NB4 (cell line): ENCODE measurements around the gene AKNA.

Source experiments
- DNase-seq: peaks from one replicate; pipeline ENCODE4 v3.0.0; 2010; ENCODE audit warnings: low read depth
- H3K4me3 ChIP-seq: one replicate; pipeline ENCODE4 v1.5.1; 2011; ENCODE audit warnings: mild to moderate bottlenecking, low read depth, low read length, moderate library complexity
- CTCF ChIP-seq: IDR thresholded peaks from one replicate; pipeline ENCODE4 v1.5.1; 2012; ENCODE audit warnings: low read depth, low read length
- MAX ChIP-seq: IDR thresholded peaks from 2 replicates; pipeline ENCODE4 v1.6.1; 2011; ENCODE audit warnings: low read depth, low read length
- MYC ChIP-seq: IDR thresholded peaks from 2 replicates; pipeline ENCODE4 v1.6.1; 2011; ENCODE audit warnings: low read depth, low read length
- POLR2A ChIP-seq: IDR thresholded peaks from 2 replicates; pipeline ENCODE4 v1.6.1; 2011; ENCODE audit warnings: mild to moderate bottlenecking; ENCODE audit not compliant: insufficient read length; ENCODE audit errors: extremely low read depth

AKNA gene

GRCh38 chr9:114387680-114388356 is at the start of gene AKNA:
Gene AKNA (minus strand): TSS chr9:114387982. CDS start chr9:114381333, 6,649 bp downstream.
- DNase-seq: peak; percentile 91
- TF ChIP-seq MYC: peak; percentile 41; the same call in 1 of the 2 replicates
- TF ChIP-seq CTCF: no peak
- TF ChIP-seq MAX: no peak
- peak; percentile 61 for TF ChIP-seq POLR2A
- peak within 1 kb of the TSS; percentile 89 for H3K4me3 ChIP-seq

- TF ChIP-seq MAX (no peak), MYC (no peak), CTCF (no peak), POLR2A (no peak)
- no peak overlapping the region for H3K4me3 ChIP-seq
- no peak for DNase-seq
Observed at GRCh38 chr9:114437401-114437893, 49.7 kb upstream of the AKNA start.

- DNase-seq: peak; percentile 55
- H3K4me3 ChIP-seq: no peak overlapping the region
- TF ChIP-seq MYC (0 out of 2 replicates have a peak, but pooled peaks have one; percentile 10), MAX (no peak), POLR2A (no peak), CTCF (peak; percentile 61)
Observed at GRCh38 chr9:114434878-114435311, 47.1 kb upstream of the AKNA start.

- no peak for DNase-seq
- no peak overlapping the region for H3K4me3 ChIP-seq
- TF ChIP-seq CTCF: no peak
- TF ChIP-seq POLR2A: no peak
- TF ChIP-seq MYC: no peak
- TF ChIP-seq MAX: no peak
Observed at GRCh38 chr9:114433720-114434255, 46.0 kb upstream of the AKNA start.

GRCh38 chr9:114433086-114433485 is 45.3 kb upstream of the AKNA start:
- H3K4me3 ChIP-seq: no peak overlapping the region
- TF ChIP-seq MAX (no peak), MYC (no peak), CTCF (no peak), POLR2A (no peak)
- no peak for DNase-seq
